ENCODE data around the gene MYB. TPM values are rescaled to one million over a fixed set of nuclear protein-coding genes. Genes with fewer than 3 reads are reported as not detected.
"Not testable (repeated sequence)": the region's sequence is repeated elsewhere in the genome, so short reads cannot be mapped to it uniquely, and the experiment has no call there.

The MYB gene
- total RNA-seq, 2 experiments from 2014 or later = 50.9 to 53.6 TPM

GRCh38 chr6:135243871-135244796, 63.0 kb downstream of the MYB start:
- DNase-seq (no peak), ATAC-seq (no peak)
- no peak for TF ChIP-seq CTCF (IDR thresholded peaks at IDR 0.05)
- Mint-ChIP-seq H3K27ac (no peak overlapping the region), H3K36me3 (ENCODE audit: low read depth) (no peaks in the 10 kb centered on the region), H3K9me3 (no peaks in the 10 kb centered on the region), H3K27me3 (peaks cover 2% of the 10 kb centered on the region), H3K4me1 (ENCODE audit: low read depth) (no peaks in the 10 kb centered on the region), H3K4me3 (no peak overlapping the region)
- POLR2A ChIA-PET = interaction anchor here (0.5 kb wide), 1 partner anchor 139 kb away, joined by 3 read pairs; no protein-coding TSS in a partner anchor
- intact Hi-C loops (cut with micrococcal nuclease) = no loop called here
- CTCF ChIA-PET = interaction anchor here (0.9 to 1.4 kb wide), 2 partner anchors 9 to 18 kb away, joined by 3 read pairs; no protein-coding TSS in a partner anchor

- Mint-ChIP-seq H3K27me3 (peaks cover 2% of the 10 kb centered on the region), H3K36me3 (ENCODE audit: low read depth) (no peaks in the 10 kb centered on the region), H3K9me3 (no peaks in the 10 kb centered on the region), H3K4me3 (no peak overlapping the region), H3K4me1 (ENCODE audit: low read depth) (no peaks in the 10 kb centered on the region), H3K27ac (no peak overlapping the region)
- CTCF ChIA-PET = interaction anchor here (0.9 to 1.4 kb wide), 2 partner anchors 10 to 17 kb away, joined by 3 read pairs; no protein-coding TSS in a partner anchor
- DNase-seq = no peak
- no peak for TF ChIP-seq CTCF (IDR thresholded peaks at IDR 0.05)
- POLR2A ChIA-PET = interaction anchor here (0.5 kb wide), 1 partner anchor 138 kb away, joined by 3 read pairs; no protein-coding TSS in a partner anchor
- intact Hi-C loops (cut with micrococcal nuclease) = no loop called here
- no peak for ATAC-seq
Measured at GRCh38 chr6:135244805-135245204, 63.7 kb downstream of the MYB start.

DNA sequence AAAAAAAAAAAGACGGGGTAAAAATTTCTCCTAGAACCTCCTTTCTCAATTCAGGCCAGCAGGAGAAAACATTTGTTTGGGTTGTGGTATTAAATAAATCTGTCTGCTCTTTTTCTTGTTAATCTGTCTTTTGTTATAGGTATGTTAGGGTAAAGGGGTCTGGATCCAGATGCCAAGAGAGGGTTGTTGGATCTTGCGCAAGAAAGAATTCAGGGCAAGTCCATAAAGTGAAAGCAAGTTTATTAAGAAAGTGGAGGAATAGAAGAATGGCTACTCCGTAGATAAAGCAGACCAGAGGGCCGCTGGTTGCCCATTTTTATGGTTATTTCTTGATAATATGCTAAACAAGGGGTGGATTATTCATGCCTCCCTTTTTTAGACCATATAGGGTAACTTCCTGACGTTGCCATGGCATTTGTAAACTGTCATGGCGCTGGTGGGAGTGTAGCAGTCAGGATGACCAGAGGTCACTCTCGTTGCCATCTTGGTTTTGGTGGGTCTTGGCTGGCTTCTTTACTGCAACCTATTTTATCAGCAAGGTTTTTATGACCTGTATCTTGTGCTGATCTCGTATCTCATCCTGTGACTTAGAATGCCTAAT, 65.4 kb downstream of the MYB start:
- POLR2A ChIA-PET; H3K27ac Mint-ChIP-seq; H3K36me3 Mint-ChIP-seq (ENCODE audit: low read depth); DNase-seq; H3K4me3 Mint-ChIP-seq; H3K27me3 Mint-ChIP-seq; ATAC-seq; CTCF ChIA-PET; H3K9me3 Mint-ChIP-seq; H3K4me1 Mint-ChIP-seq (ENCODE audit: low read depth); intact Hi-C loops (cut with micrococcal nuclease): not testable (repeated sequence)

GRCh38 chr6:135250234-135250633, 69.1 kb downstream of the MYB start:
- intact Hi-C loops (cut with micrococcal nuclease) = no loop called here
- Mint-ChIP-seq H3K27me3 (no peaks in the 10 kb centered on the region), H3K4me3 (no peak overlapping the region), H3K36me3 (ENCODE audit: low read depth) (no peaks in the 10 kb centered on the region), H3K4me1 (ENCODE audit: low read depth) (no peaks in the 10 kb centered on the region), H3K27ac (no peak overlapping the region), H3K9me3 (no peaks in the 10 kb centered on the region)
- DNase-seq (no peak), ATAC-seq (no peak)
- ChIA-PET POLR2A (no interaction called here), CTCF (no interaction called here)
- no peak for TF ChIP-seq CTCF (IDR thresholded peaks at IDR 0.05)

GRCh38 chr6:135250751-135251497, 69.8 kb downstream of the MYB start:
- ChIA-PET CTCF (no interaction called here), POLR2A (no interaction called here)
- intact Hi-C loops (cut with micrococcal nuclease) = no loop called here
- TF ChIP-seq CTCF (IDR thresholded peaks at IDR 0.05) = no peak
- DNase-seq = no peak
- H3K27me3 Mint-ChIP-seq = no peaks in the 10 kb centered on the region
- no peaks in the 10 kb centered on the region for H3K9me3 Mint-ChIP-seq
- no peaks in the 10 kb centered on the region for H3K4me1 Mint-ChIP-seq (ENCODE audit: low read depth)
- H3K36me3 Mint-ChIP-seq (ENCODE audit: low read depth) = no peaks in the 10 kb centered on the region
- no peak overlapping the region for H3K27ac Mint-ChIP-seq
- no peak overlapping the region for H3K4me3 Mint-ChIP-seq
- no peak for ATAC-seq

All from activated CD8-positive, alpha-beta T cell treated with anti-CD3 and anti-CD28 coated beads for 36 hours (primary cell).